B cell (primary cell): Measurements from ENCODE around the gene ANKRD23. TPM values are rescaled to one million over a fixed set of nuclear protein-coding genes. Genes with fewer than 3 reads are reported as not detected.

Source experiments
- ATAC-seq: fragments of 200-7000 bp; cut with Tn5 transposase; one replicate; pipeline ENCODE4 v1.10.0; 2021; ENCODE audit warnings: low read depth, mild to moderate bottlenecking, moderate number of reproducible peaks, moderate library complexity
- CTCF ChIA-PET: fragments of 350-600 bp; sonication (Branson Sonifier 250); formaldehyde crosslinking; loops from one replicate; lab custom pipeline; 2021; ENCODE audit warnings: antibody characterized with exemption, inconsistent platforms; lab: Charles Lee
- POLR2A ChIA-PET: fragments of 350-600 bp; sonication (Branson Sonifier 250); formaldehyde crosslinking; loops from one replicate; lab custom pipeline; 2021; ENCODE audit warnings: antibody characterized with exemption; lab: Charles Lee
- DNase-seq: peaks from one replicate; pipeline ENCODE4 v3.0.0; 2013
- H2AFZ ChIP-seq: 2 replicates; pipeline ENCODE4 v1.6.1; 2012; ENCODE audit warnings: mild to moderate bottlenecking, low read depth, low read length; ENCODE audit not compliant: insufficient read depth, poor library complexity, severe bottlenecking
- H3K27ac ChIP-seq, 2 donors: 1 replicate in 1 of 2; 2 replicates in 1 of 2; pipeline ENCODE4 v1.5.1; 2012 to 2013; ENCODE audit warnings: low read length in 2 of 2, mild to moderate bottlenecking in 2 of 2, moderate library complexity in 1 of 2
- H3K27me3 ChIP-seq, 4 experiments: fragments of 200-600 bp in 1 of 4; sonication (generic) in 1 of 4; replicated peaks in 1 of 4; 1 replicate in 2 of 4; 2 replicates in 2 of 4; pipeline versions ENCODE4 v1.6.1 to v1.7.0; 2013 to 2016; ENCODE audit warnings: low read length in 3 of 4, mild to moderate bottlenecking in 2 of 4, mixed read lengths in 1 of 4, moderate library complexity in 1 of 4; ENCODE audit not compliant: insufficient read depth in 4 of 4, control insufficient read depth in 3 of 4; ENCODE audit errors: control extremely low read depth in 1 of 4
- H3K36me3 ChIP-seq, 2 experiments: replicated peaks in 1 of 2; 1 replicate in 1 of 2; 2 replicates in 1 of 2; pipeline versions ENCODE4 v1.6.1 to v1.7.1; 2013; ENCODE audit warnings: low read length in 1 of 2; ENCODE audit not compliant: insufficient read depth in 2 of 2, control insufficient read depth in 1 of 2; ENCODE audit errors: control extremely low read depth in 1 of 2, extremely low read depth in 1 of 2
- H3K4me1 ChIP-seq, 2 donors: fragments of 200-600 bp in 1 of 2; sonication (generic) in 1 of 2; 1 replicate in 1 of 2; 2 replicates in 1 of 2; pipeline versions ENCODE4 v1.5.1 to v1.6.1; 2013 to 2017; ENCODE audit warnings: low read length in 2 of 2; ENCODE audit not compliant: control insufficient read depth in 2 of 2, insufficient read depth in 2 of 2
- H3K4me2 ChIP-seq: replicated peaks from 2 replicates; pipeline ENCODE3; 2012; ENCODE audit warnings: mild to moderate bottlenecking, low read depth, low read length; ENCODE audit not compliant: poor library complexity, severe bottlenecking
- H3K4me3 ChIP-seq, 5 experiments: fragments of 200-600 bp in 1 of 5; sonication (generic) in 1 of 5; 1 replicate in 3 of 5; 2 replicates in 2 of 5; pipeline versions ENCODE4 v1.5.1 to v1.7.0; 2011 to 2016; ENCODE audit warnings: low read length in 4 of 5, mild to moderate bottlenecking in 4 of 5, low read depth in 2 of 5, control low read depth in 1 of 5, moderate library complexity in 1 of 5; ENCODE audit not compliant: insufficient read depth in 1 of 5; ENCODE audit errors: control extremely low read depth in 1 of 5, extremely low read depth in 1 of 5
- H3K79me2 ChIP-seq: fragments of 200-600 bp; sonication (generic); one replicate; pipeline ENCODE4 v1.6.0; 2016; ENCODE audit warnings: low read length; ENCODE audit not compliant: control insufficient read depth, insufficient read depth
- H3K9ac ChIP-seq: fragments of 200-600 bp; sonication (generic); 2 replicates; pipeline ENCODE4 v1.6.1; 2017; ENCODE audit warnings: mild to moderate bottlenecking, low read length, moderate library complexity
- H3K9me3 ChIP-seq, 3 donors: one replicate each; pipeline versions ENCODE4 v1.6.1 to v1.7.1; 2013; ENCODE audit warnings: low read length in 2 of 3; ENCODE audit not compliant: control insufficient read depth in 2 of 3, insufficient read depth in 1 of 3; ENCODE audit errors: control extremely low read depth in 1 of 3
- H4K20me1 ChIP-seq: 2 replicates; pipeline ENCODE4 v1.6.0; 2012; ENCODE audit warnings: mild to moderate bottlenecking, low read length; ENCODE audit not compliant: insufficient read depth, control insufficient read depth, poor library complexity, severe bottlenecking
- H3K27ac Mint-ChIP-seq: one replicate; pipeline ENCODE4 v1.8.0; 2021; ENCODE audit warnings: mixed read lengths
- H3K27me3 Mint-ChIP-seq: one replicate; pipeline ENCODE4 v1.8.0; 2021; ENCODE audit warnings: mixed read lengths
- H3K4me1 Mint-ChIP-seq: one replicate; pipeline ENCODE4 v1.8.0; 2021; ENCODE audit warnings: mixed read lengths
- H3K4me3 Mint-ChIP-seq: one replicate; pipeline ENCODE4 v1.8.0; 2021; ENCODE audit warnings: mixed read lengths
- H3K9me3 Mint-ChIP-seq: one replicate; pipeline ENCODE4 v1.8.0; 2022; ENCODE audit warnings: mixed read lengths; ENCODE audit not compliant: insufficient read depth
- CTCF ChIP-seq: fragments of 200-600 bp; IDR thresholded peaks from one replicate; pipeline ENCODE4 v1.8.0; 2022; ENCODE audit warnings: antibody characterized with exemption, mild to moderate bottlenecking
- EZH2 ChIP-seq: IDR thresholded peaks from 2 replicates; pipeline ENCODE4 v1.6.1; 2012; ENCODE audit warnings: borderline replicate concordance, low read depth, mild to moderate bottlenecking, moderate library complexity, low read length; ENCODE audit not compliant: insufficient read depth, poor library complexity, severe bottlenecking
- WGBS: methylation state at CpG from one replicate; pipeline ENCODE4 v1.1.5; 2013; ENCODE audit warnings: missing lambda C conversion rate; ENCODE audit not compliant: insufficient coverage; 5-methylcytosine and 5-hydroxymethylcytosine counted together
- intact Hi-C: fragments of 100-400 bp; cut with micrococcal nuclease; formaldehyde crosslinking; loops from one replicate; pipeline ENCODE4 v1.10.0; 2022
- polyA plus RNA-seq: library from polyadenylated mRNA; depleted of rRNA; stranded (reverse); fragments of >200 nt; gene quantifications from 2 replicates; pipeline ENCODE4 v1.2.3, GENCODE V29; 2012
- total RNA-seq, 2 donors: library from RNA; stranded (reverse); fragments of 120-200 nt in 1 of 2; gene quantifications; 1 replicate in 1 of 2; 2 replicates in 1 of 2; pipeline versions ENCODE4 v1.2.3 to v1.2.4, GENCODE V29; 2013 to 2022

Gene ANKRD23
- total and polyA plus RNA-seq, 2 donors (not counting 1 experiment from before 2014, with no cell fraction given), result 8.8 to 11.3 TPM

- Histone ChIP-seq H3K79me2 (no peaks in the 10 kb centered on the region), H3K4me2 (peak overlapping the region; percentile 41), H3K27me3 (peaks cover 0 to 8% (median 0%) of the 10 kb centered on the region in 4 experiments), H2AFZ (no peak overlapping the region), H3K36me3 (no peaks in the 10 kb centered on the region), H3K4me3 (no peak overlapping the region), H4K20me1 (no peaks in the 10 kb centered on the region), H3K9ac (no peak overlapping the region), H3K9me3 (no peaks in the 10 kb centered on the region), H3K27ac (no peak overlapping the region), H3K4me1 (peaks cover 14 to 19% of the 10 kb centered on the region in 2 donors)
- POLR2A ChIA-PET, result no interaction called here
- Mint-ChIP-seq H3K27ac (no peak overlapping the region), H3K9me3 (no peaks in the 10 kb centered on the region), H3K4me3 (no peak overlapping the region), H3K4me1 (peaks cover 21% of the 10 kb centered on the region), H3K27me3 (no peaks in the 10 kb centered on the region)
- CTCF ChIA-PET, result interaction anchor here (1.2 kb wide), 1 partner anchor 31 kb away, joined by 3 read pairs; the partner anchor contains the start of gene ANKRD39
- WGBS, result 78% methylated on average over 12 of the region's 12 CpGs
- intact Hi-C loops, result no loop called here
- DNase-seq (peak; percentile 50), ATAC-seq (no peak)
- TF ChIP-seq EZH2 (no peak), CTCF (no peak)
Measured at GRCh38 chr2:96888072-96889011, 44.5 kb upstream of the ANKRD23 start.

- intact Hi-C loops, result no loop called here
- peak overlapping the region; percentile 41 for H3K4me2 ChIP-seq
- peak overlapping the region; percentile 23 for H3K27ac Mint-ChIP-seq
Measured at GRCh38 chr2:96887493-96888012, 43.7 kb upstream of the ANKRD23 start.

More at GRCh38 chr2:96887493-96888012, 43.7 kb upstream of the ANKRD23 start:
- Histone ChIP-seq H4K20me1 (no peaks in the 10 kb centered on the region), H3K9me3 (no peaks in the 10 kb centered on the region), H2AFZ (no peak overlapping the region), H3K27ac (no peak overlapping the region), H3K79me2 (no peaks in the 10 kb centered on the region), H3K9ac (no peak overlapping the region), H3K36me3 (no peaks in the 10 kb centered on the region), H3K4me1 (peaks cover 14 to 19% of the 10 kb centered on the region in 2 donors), H3K4me3 (no peak overlapping the region), H3K27me3 (peaks cover 0 to 8% (median 0%) of the 10 kb centered on the region in 4 experiments)
- no peak for TF ChIP-seq EZH2
- no peak for TF ChIP-seq CTCF
- 91% methylated on average over 17 of the region's 18 CpGs for WGBS
- ChIA-PET CTCF (interaction anchor here (0.7 kb wide), 1 partner anchor 13 kb away, joined by 3 read pairs; no protein-coding TSS in a partner anchor), POLR2A (interaction anchor here (0.6 kb wide), 1 partner anchor 15 kb away, joined by 7 read pairs; no protein-coding TSS in a partner anchor)
- Mint-ChIP-seq H3K4me3 (peak overlapping the region; percentile 39), H3K27me3 (no peaks in the 10 kb centered on the region), H3K9me3 (no peaks in the 10 kb centered on the region), H3K4me1 (peaks cover 21% of the 10 kb centered on the region)
- DNase-seq (no peak), ATAC-seq (no peak)
